H9 (cell line): ENCODE results near the gene TMEM63C. TPM values are rescaled to one million over a fixed set of nuclear protein-coding genes. Genes with fewer than 3 reads are reported as not detected.

Source experiments
- DNase-seq: peaks from one replicate; pipeline ENCODE4 v3.0.0-alpha.2; 2017
- H2AFZ ChIP-seq: one replicate; pipeline ENCODE4 v1.6.1; 2013; ENCODE audit warnings: mild to moderate bottlenecking, low read length, control low read depth, moderate library complexity
- H2AK5ac ChIP-seq: 2 replicates; pipeline ENCODE4 v1.6.1; 2013; ENCODE audit warnings: low read length, control low read depth, mixed read lengths; ENCODE audit not compliant: insufficient read length
- H2BK120ac ChIP-seq: one replicate; pipeline ENCODE4 v1.6.1; 2013; ENCODE audit warnings: low read depth, mild to moderate bottlenecking, low read length, control low read depth, inconsistent platforms; ENCODE audit not compliant: poor library complexity, severe bottlenecking
- H2BK12ac ChIP-seq: 2 replicates; pipeline ENCODE4 v1.6.1; 2013; ENCODE audit warnings: low read length, control low read depth, mixed read lengths, low read depth; ENCODE audit not compliant: insufficient read length
- H2BK15ac ChIP-seq: 2 replicates; pipeline ENCODE4 v1.6.1; 2013; ENCODE audit warnings: low read depth, low read length, control low read depth
- H2BK20ac ChIP-seq: one replicate; pipeline ENCODE4 v1.6.1; 2013; ENCODE audit warnings: low read depth, mild to moderate bottlenecking, low read length, control low read depth, inconsistent platforms; ENCODE audit not compliant: poor library complexity, severe bottlenecking
- H2BK5ac ChIP-seq: 2 replicates; pipeline ENCODE4 v1.6.1; 2013; ENCODE audit warnings: low read length, control low read depth, mixed read lengths; ENCODE audit not compliant: insufficient read length
- H3K14ac ChIP-seq: 2 replicates; pipeline ENCODE4 v1.6.1; 2013; ENCODE audit warnings: low read length, control low read depth; ENCODE audit not compliant: insufficient read depth
- H3K18ac ChIP-seq: 2 replicates; pipeline ENCODE4 v1.6.1; 2013; ENCODE audit warnings: low read depth, mild to moderate bottlenecking, mixed read lengths, low read length, control low read depth; ENCODE audit not compliant: insufficient read length
- H3K23ac ChIP-seq: 2 replicates; pipeline ENCODE4 v1.6.1; 2013; ENCODE audit warnings: low read length, control low read depth, mixed read lengths, low read depth; ENCODE audit not compliant: insufficient read length
- H3K23me2 ChIP-seq: 2 replicates; pipeline ENCODE4 v1.6.1; 2013; ENCODE audit warnings: low read depth, mild to moderate bottlenecking, mixed read lengths, low read length, control low read depth; ENCODE audit not compliant: insufficient read length, poor library complexity, severe bottlenecking
- H3K27ac ChIP-seq: 2 replicates; pipeline ENCODE4 v1.5.1; 2013; ENCODE audit warnings: low read length, control low read depth, mixed read lengths, low read depth; ENCODE audit not compliant: insufficient read length
- H3K27me3 ChIP-seq: 2 replicates; pipeline ENCODE4 v1.6.1; 2013; ENCODE audit warnings: low read length, control low read depth, inconsistent platforms; ENCODE audit not compliant: insufficient read depth
- H3K4ac ChIP-seq: 2 replicates; pipeline ENCODE4 v1.6.1; 2013; ENCODE audit warnings: low read depth, mild to moderate bottlenecking, control low read depth, inconsistent platforms, low read length, moderate library complexity
- H3K4me1 ChIP-seq: 2 replicates; pipeline ENCODE4 v1.6.1; 2013; ENCODE audit warnings: low read length, control low read depth, inconsistent platforms; ENCODE audit not compliant: insufficient read depth
- H3K4me2 ChIP-seq: 2 replicates; pipeline ENCODE4 v1.6.1; 2013; ENCODE audit warnings: low read length, control low read depth, mixed read lengths; ENCODE audit not compliant: insufficient read length, insufficient read depth
- H3K56ac ChIP-seq: 2 replicates; pipeline ENCODE4 v1.6.1; 2013; ENCODE audit warnings: low read depth, mild to moderate bottlenecking, mixed read lengths, low read length, control low read depth; ENCODE audit not compliant: insufficient read length
- H3K79me1 ChIP-seq: 2 replicates; pipeline ENCODE4 v1.6.1; 2013; ENCODE audit warnings: low read depth, mild to moderate bottlenecking, moderate library complexity, low read length, control low read depth, inconsistent platforms; ENCODE audit not compliant: insufficient read depth, poor library complexity, severe bottlenecking
- H3K79me2 ChIP-seq: 2 replicates; pipeline ENCODE4 v1.6.1; 2013; ENCODE audit warnings: low read length, control low read depth, inconsistent platforms; ENCODE audit not compliant: insufficient read depth
- H3K9ac ChIP-seq: 2 replicates; pipeline ENCODE4 v1.6.1; 2013; ENCODE audit warnings: low read length, control low read depth, mixed read lengths; ENCODE audit not compliant: insufficient read length; ENCODE audit errors: extremely low read depth
- H3K9me3 ChIP-seq: one replicate; pipeline ENCODE4 v1.6.1; 2013; ENCODE audit warnings: low read depth, low read length, inconsistent platforms; ENCODE audit not compliant: control insufficient read depth
- H3T11ph ChIP-seq: one replicate; pipeline ENCODE4 v1.6.1; 2013; ENCODE audit warnings: mild to moderate bottlenecking, low read length, control low read depth, inconsistent platforms
- H4K20me1 ChIP-seq: one replicate; pipeline ENCODE4 v1.6.1; 2013; ENCODE audit not compliant: control insufficient read depth, insufficient read length, insufficient read depth
- H4K5ac ChIP-seq: 2 replicates; pipeline ENCODE4 v1.6.1; 2013; ENCODE audit warnings: low read depth, mild to moderate bottlenecking, mixed read lengths, low read length, control low read depth; ENCODE audit not compliant: insufficient read length
- H4K8ac ChIP-seq: replicated peaks from 2 replicates; pipeline ENCODE4 v1.6.1; 2013; ENCODE audit warnings: low read length, control low read depth, mixed read lengths, low read depth; ENCODE audit not compliant: insufficient read length
- H4K91ac ChIP-seq: 2 replicates; pipeline ENCODE4 v1.6.1; 2013; ENCODE audit warnings: low read depth, mild to moderate bottlenecking, moderate library complexity, mixed read lengths, low read length, control low read depth; ENCODE audit not compliant: insufficient read length
- H3K27ac Mint-ChIP-seq, 3 experiments: 2 replicates in 2 of 3; 3 replicates in 1 of 3; pipeline ENCODE4 v1.8.0; 2020 to 2021; ENCODE audit warnings: mixed read lengths in 3 of 3, mild to moderate bottlenecking in 1 of 3, moderate library complexity in 1 of 3
- H3K27me3 Mint-ChIP-seq: 2 replicates; pipeline ENCODE4 v1.8.0; 2021; ENCODE audit warnings: low read depth, mild to moderate bottlenecking, moderate library complexity, mixed read lengths
- H3K36me3 Mint-ChIP-seq, 3 experiments: 2 replicates in 2 of 3; 3 replicates in 1 of 3; pipeline ENCODE4 v1.8.0; 2020 to 2021; ENCODE audit warnings: low read depth in 3 of 3, mixed read lengths in 3 of 3; ENCODE audit not compliant: insufficient read depth in 1 of 3
- H3K4me1 Mint-ChIP-seq, 2 experiments: 2 replicates each; pipeline ENCODE4 v1.8.0; 2020; ENCODE audit warnings: mixed read lengths in 2 of 2
- H3K4me3 Mint-ChIP-seq, 2 experiments: 2 replicates in 1 of 2; 3 replicates in 1 of 2; pipeline ENCODE4 v1.8.0; 2020 to 2021; ENCODE audit warnings: mild to moderate bottlenecking in 2 of 2, mixed read lengths in 2 of 2, moderate library complexity in 1 of 2
- H3K9me3 Mint-ChIP-seq, 2 experiments: 2 replicates in 1 of 2; 3 replicates in 1 of 2; pipeline ENCODE4 v1.8.0; 2020; ENCODE audit warnings: mild to moderate bottlenecking in 2 of 2, mixed read lengths in 2 of 2, moderate library complexity in 1 of 2
- WGBS: extraction: QIAGEN DNeasy Blood & Tissue Kit; methylation state at CpG from one replicate; pipeline ENCODE4 v1.1.7; 2013; ENCODE audit warnings: missing lambda C conversion rate, low lambda C conversion rate, mixed read lengths; ENCODE audit not compliant: insufficient read length; ENCODE audit errors: extremely low coverage; 5-methylcytosine and 5-hydroxymethylcytosine counted together
- total RNA-seq: library from RNA; stranded (reverse); gene quantifications from 2 replicates; pipeline ENCODE4 v1.2.1, GENCODE V29; 2021
- TF ChIP-seq, protein P1 (sequence below): fragments of 200-600 bp; sonication (generic); conservative IDR thresholded peaks from 3 replicates; pipeline ENCODE4 v1.8.0; 2021; ENCODE audit warnings: antibody characterized with exemption, mild to moderate bottlenecking

TMEM63C gene
- total RNA-seq, 1 experiment from 2014 or later = 2.2 TPM

DNA sequence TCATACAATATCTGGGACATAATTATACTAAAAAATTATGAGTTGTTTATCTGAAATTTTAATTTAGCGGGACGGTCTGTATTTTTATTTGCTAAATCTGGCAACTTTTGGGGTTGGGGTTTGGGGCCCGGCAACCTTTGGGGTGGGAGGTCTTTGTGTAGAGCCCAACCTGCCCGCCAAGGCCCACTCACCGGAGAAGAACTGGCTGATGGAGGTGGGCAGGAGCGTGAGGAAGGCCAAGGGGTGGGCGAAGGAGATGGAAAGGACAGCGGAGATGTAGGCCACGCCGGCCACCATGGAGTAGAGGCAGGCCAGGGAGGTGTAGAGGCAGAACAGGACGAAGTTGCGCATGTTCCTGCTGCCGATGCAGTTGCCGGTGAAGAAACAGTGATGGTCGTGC, 42.6 kb upstream of the TMEM63C start:
- Mint-ChIP-seq H3K27me3 (peaks cover 23% of the 10 kb centered on the region), H3K9me3 (no peaks in the 10 kb centered on the region), H3K4me3 (peak overlapping the region; percentile 77 to 95), H3K27ac (no peak overlapping the region), H3K36me3 (peaks cover 9 to 31% (median 29%) of the 10 kb centered on the region in 3 experiments), H3K4me1 (peaks cover 35 to 38% of the 10 kb centered on the region in 2 experiments)
- Histone ChIP-seq H2BK5ac (no peak overlapping the region), H4K20me1 (no peaks in the 10 kb centered on the region), H2AK5ac (no peak overlapping the region), H2BK12ac (no peak overlapping the region), H3K4ac (no peak overlapping the region), H3K23ac (no peak overlapping the region), H3K56ac (no peak overlapping the region), H2BK120ac (no peak overlapping the region), H4K91ac (no peak overlapping the region), H3K4me2 (no peak overlapping the region), H3T11ph (no peak overlapping the region), H3K14ac (no peak overlapping the region; the same call in 1 of the 2 replicates), H2BK20ac (no peak overlapping the region), H3K23me2 (peaks cover 29% of the 10 kb centered on the region), H4K5ac (no peak overlapping the region), H4K8ac (no peak overlapping the region), H3K9me3 (no peaks in the 10 kb centered on the region), H3K18ac (no peak overlapping the region), H3K9ac (no peak overlapping the region), H3K79me2 (peaks cover 2% of the 10 kb centered on the region; the same call in 1 of the 2 replicates), H3K79me1 (no peaks in the 10 kb centered on the region), H3K4me1 (peaks cover 5% of the 10 kb centered on the region; the same call in 1 of the 2 replicates), H3K27me3 (no peaks in the 10 kb centered on the region), H3K27ac (no peak overlapping the region), H2BK15ac (no peak overlapping the region), H2AFZ (no peak overlapping the region)
- DNase-seq = no peak
- TF ChIP-seq, protein P1, sequence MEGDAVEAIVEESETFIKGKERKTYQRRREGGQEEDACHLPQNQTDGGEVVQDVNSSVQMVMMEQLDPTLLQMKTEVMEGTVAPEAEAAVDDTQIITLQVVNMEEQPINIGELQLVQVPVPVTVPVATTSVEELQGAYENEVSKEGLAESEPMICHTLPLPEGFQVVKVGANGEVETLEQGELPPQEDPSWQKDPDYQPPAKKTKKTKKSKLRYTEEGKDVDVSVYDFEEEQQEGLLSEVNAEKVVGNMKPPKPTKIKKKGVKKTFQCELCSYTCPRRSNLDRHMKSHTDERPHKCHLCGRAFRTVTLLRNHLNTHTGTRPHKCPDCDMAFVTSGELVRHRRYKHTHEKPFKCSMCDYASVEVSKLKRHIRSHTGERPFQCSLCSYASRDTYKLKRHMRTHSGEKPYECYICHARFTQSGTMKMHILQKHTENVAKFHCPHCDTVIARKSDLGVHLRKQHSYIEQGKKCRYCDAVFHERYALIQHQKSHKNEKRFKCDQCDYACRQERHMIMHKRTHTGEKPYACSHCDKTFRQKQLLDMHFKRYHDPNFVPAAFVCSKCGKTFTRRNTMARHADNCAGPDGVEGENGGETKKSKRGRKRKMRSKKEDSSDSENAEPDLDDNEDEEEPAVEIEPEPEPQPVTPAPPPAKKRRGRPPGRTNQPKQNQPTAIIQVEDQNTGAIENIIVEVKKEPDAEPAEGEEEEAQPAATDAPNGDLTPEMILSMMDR = no peak
- no CpG with 5 or more reads among the region's 15 CpGs for WGBS
